SK-N-MC (cell line): ENCODE data around the gene FSCN2.
A peak's percentile ranks its signal among the peaks of the same experiment; 100 is the strongest.
"Not testable (repeated sequence)": the region's sequence is repeated elsewhere in the genome, so short reads cannot be mapped to it uniquely, and the experiment has no call there.

Experiments used
- DNase-seq: peaks from one replicate; pipeline ENCODE4 v3.0.0-alpha.2; 2011; ENCODE audit warnings: low read depth, low spot score
- H3K27ac ChIP-seq: fragments of 200-600 bp; sonication (generic); 2 replicates; pipeline ENCODE4 v1.5.1; 2016; ENCODE audit warnings: mixed run types
- H3K36me3 ChIP-seq: fragments of 200-600 bp; sonication (generic); 2 replicates; pipeline ENCODE4 v1.6.1; 2017; ENCODE audit warnings: antibody characterized with exemption, low read length, mixed read lengths; ENCODE audit not compliant: insufficient read depth
- H3K4me3 ChIP-seq: fragments of 200-600 bp; sonication (generic); 2 replicates; pipeline ENCODE4 v1.5.1; 2016
- H3K9ac ChIP-seq: fragments of 200-600 bp; sonication (generic); 2 replicates; pipeline ENCODE4 v1.8.0; 2017; ENCODE audit warnings: mixed run types, mixed read lengths; ENCODE audit not compliant: insufficient read length
- H3K9me3 ChIP-seq: fragments of 200-600 bp; sonication (generic); 2 replicates; pipeline ENCODE4 v1.6.1; 2017; ENCODE audit warnings: low read depth, mild to moderate bottlenecking, antibody characterized with exemption, low read length, moderate library complexity, mixed read lengths
- EZH2 ChIP-seq: fragments of 200-600 bp; sonication (generic); IDR thresholded peaks from one replicate; pipeline ENCODE4 v1.6.1; 2017; ENCODE audit warnings: antibody characterized with exemption
- FOXP2 ChIP-seq: optimal IDR thresholded peaks from 2 replicates; pipeline ENCODE3; 2011; ENCODE audit warnings: mild to moderate bottlenecking, moderate library complexity; ENCODE audit not compliant: insufficient read depth; ENCODE audit errors: extremely low read length, control extremely low read depth
- POLR2AphosphoS5 ChIP-seq: IDR thresholded peaks from 2 replicates; pipeline ENCODE4 v1.6.1; 2012; ENCODE audit warnings: mild to moderate bottlenecking, low read depth, low read length, borderline replicate concordance

Gene FSCN2

DNA sequence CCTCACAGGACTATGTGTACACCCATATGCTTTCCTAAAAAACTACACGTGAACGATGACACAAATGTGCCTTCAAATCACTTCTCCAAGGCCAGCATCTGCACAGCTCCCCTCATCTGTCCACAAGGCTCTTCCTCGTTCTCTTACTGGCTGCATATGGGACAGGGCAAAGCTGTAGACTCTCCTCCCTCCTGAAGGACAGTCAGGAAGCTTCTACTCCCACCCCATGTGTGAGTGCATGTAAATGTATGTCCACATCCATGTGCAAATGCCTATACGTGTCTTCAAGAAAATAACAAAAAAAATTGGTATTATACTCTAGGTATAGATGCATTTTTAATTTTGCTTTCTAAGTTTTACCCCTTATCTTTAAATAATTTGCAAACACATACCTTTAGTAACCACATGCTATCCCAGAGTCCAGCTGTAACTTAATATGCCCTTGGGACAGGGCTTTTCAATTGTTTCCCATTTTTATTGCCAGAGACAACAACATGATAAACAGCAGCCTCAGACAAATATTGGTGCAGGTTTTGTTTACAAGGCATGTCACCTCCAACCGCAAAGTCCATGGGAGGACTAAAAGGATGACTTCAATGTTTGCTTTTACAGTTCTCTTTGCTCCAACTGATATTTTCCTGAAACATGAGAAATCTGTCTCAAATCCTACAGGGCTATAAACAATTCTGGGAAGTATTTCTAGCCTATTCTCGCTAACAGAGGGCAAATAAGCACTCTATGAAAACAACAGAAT is 55.6 kb downstream of the FSCN2 start:
- peaks cover 72% of the 10 kb centered on the region for H3K36me3 ChIP-seq
- peak overlapping the region; percentile 54; the same call in 1 of the 2 replicates for H3K27ac ChIP-seq
- H3K9ac ChIP-seq: no peak overlapping the region
- no peaks in the 10 kb centered on the region for H3K9me3 ChIP-seq
- H3K4me3 ChIP-seq: no peak overlapping the region
- DNase-seq: no peak
- TF ChIP-seq EZH2 (no peak), FOXP2 (no peak), POLR2AphosphoS5 (no peak)

- not testable (repeated sequence) for H3K9ac ChIP-seq, H3K27ac ChIP-seq
- H3K36me3 ChIP-seq: peaks cover 77% of the 10 kb centered on the region
Measured at GRCh38 chr17:81584771-81585170, 56.6 kb downstream of the FSCN2 start.

GRCh38 chr17:81586096-81586495 is 57.9 kb downstream of the FSCN2 start:
- Histone ChIP-seq H3K36me3 (peaks cover 88% of the 10 kb centered on the region), H3K9me3 (no peaks in the 10 kb centered on the region), H3K4me3 (no peak overlapping the region), H3K27ac (no peak overlapping the region), H3K9ac (no peak overlapping the region)
- TF ChIP-seq POLR2AphosphoS5 (no peak), EZH2 (no peak), FOXP2 (no peak)
- DNase-seq: no peak

More at GRCh38 chr17:81584771-81585170, 56.6 kb downstream of the FSCN2 start:
- not testable (repeated sequence) for H3K9me3 ChIP-seq, DNase-seq, H3K4me3 ChIP-seq
